MCF 10A (cell line): ENCODE results near the gene PCED1B. TPM values are rescaled to one million over a fixed set of nuclear protein-coding genes. Genes with fewer than 3 reads are reported as not detected.
"Not testable (repeated sequence)": the region's sequence is repeated elsewhere in the genome, so short reads cannot be mapped to it uniquely, and the experiment has no call there.

ENCODE experiments used
- BruUV-seq: library from RNA; stranded (reverse); fragments of 400-500 nt; replicated peaks from 2 replicates; lab custom pipeline; 2021; lab: Mats Ljungman, UMichigan
- CTCF ChIA-PET: fragments of 300-600 bp; sonication (Branson Sonifier 250); formaldehyde crosslinking; extraction: SDS; loops from one replicate; lab custom pipeline; 2021; ENCODE audit warnings: antibody characterized with exemption, inconsistent platforms; lab: Yijun Ruan, JAX
- POLR2A ChIA-PET: fragments of 300-600, 350-650 bp; sonication (Branson Sonifier 250); formaldehyde crosslinking; extraction: SDS; loops from one replicate; lab custom pipeline; 2020; ENCODE audit warnings: antibody characterized with exemption, inconsistent platforms; lab: Yijun Ruan, JAX
- DNase-seq: peaks from one replicate; pipeline ENCODE4 v3.0.0-alpha.2; 2018; ENCODE audit not compliant: unreplicated experiment
- H3K27ac Mint-ChIP-seq: one replicate; pipeline ENCODE4 v1.8.0; 2022; ENCODE audit warnings: mild to moderate bottlenecking, low read depth, mixed read lengths; ENCODE audit not compliant: unreplicated experiment
- H3K27me3 Mint-ChIP-seq: one replicate; pipeline ENCODE4 v1.8.0; 2022; ENCODE audit warnings: mixed read lengths; ENCODE audit not compliant: insufficient read depth, unreplicated experiment
- H3K36me3 Mint-ChIP-seq: one replicate; pipeline ENCODE4 v1.8.0; 2022; ENCODE audit warnings: mild to moderate bottlenecking, moderate library complexity, mixed read lengths; ENCODE audit not compliant: insufficient read depth, unreplicated experiment
- H3K4me1 Mint-ChIP-seq: one replicate; pipeline ENCODE4 v1.8.0; 2022; ENCODE audit warnings: mixed read lengths; ENCODE audit not compliant: insufficient read depth, unreplicated experiment
- H3K4me3 Mint-ChIP-seq: one replicate; pipeline ENCODE4 v1.8.0; 2022; ENCODE audit warnings: mild to moderate bottlenecking, moderate library complexity, mixed read lengths; ENCODE audit not compliant: unreplicated experiment
- H3K9me3 Mint-ChIP-seq: one replicate; pipeline ENCODE4 v1.8.0; 2022; ENCODE audit warnings: mixed read lengths; ENCODE audit not compliant: unreplicated experiment
- CTCF ChIP-seq: fragments of 200-600 bp; IDR thresholded peaks from one replicate; pipeline ENCODE4 v1.8.0; 2022; ENCODE audit warnings: antibody characterized with exemption, mild to moderate bottlenecking; ENCODE audit not compliant: unreplicated experiment
- intact Hi-C: fragments of 100-400 bp; cut with micrococcal nuclease; formaldehyde crosslinking; loops from 2 replicates; pipeline ENCODE4 v1.14.1; 2022
- total RNA-seq: library from RNA; stranded (reverse); gene quantifications from 2 replicates; pipeline ENCODE4 v1.2.3, GENCODE V29; 2022

The PCED1B gene
- total RNA-seq, 1 experiment from 2014 or later: 9.6 TPM

- Mint-ChIP-seq H3K9me3 (no peaks in the 10 kb centered on the region), H3K27me3 (no peaks in the 10 kb centered on the region), H3K36me3 (no peaks in the 10 kb centered on the region), H3K4me3 (no peak overlapping the region), H3K27ac (no peak overlapping the region), H3K4me1 (no peaks in the 10 kb centered on the region)
- no TSS peak for BruUV-seq
- ChIA-PET POLR2A (interaction anchor here (2.1 kb wide), 1 partner anchor 10 kb away, joined by 11 read pairs; no protein-coding TSS in a partner anchor), CTCF (interaction anchor here (0.7 to 1.2 kb wide), 3 partner anchors 15 to 143 kb away, joined by 3 to 6 read pairs (median 5); no protein-coding TSS in a partner anchor)
- intact Hi-C loops: no loop called here
- DNase-seq: no peak
- TF ChIP-seq CTCF: no peak
Measured at GRCh38 chr12:47164724-47165439, 85.5 kb downstream of the PCED1B start.

- DNase-seq: no peak
- no TSS peak for BruUV-seq
- POLR2A ChIA-PET: interaction anchor here (1.5 to 2.1 kb wide), 2 partner anchors 11 to 19 kb away, joined by 3 to 11 read pairs; no protein-coding TSS in a partner anchor
Measured at GRCh38 chr12:47165934-47166333, 86.5 kb downstream of the PCED1B start.

GRCh38 chr12:47166365-47166764 lies 86.9 kb downstream of the PCED1B start:
- H3K4me1 Mint-ChIP-seq: no peaks in the 10 kb centered on the region
- no peak for TF ChIP-seq CTCF
- CTCF ChIA-PET: interaction anchor here (0.5 to 0.9 kb wide), 4 partner anchors 70 to 137 kb away, joined by 3 to 7 read pairs (median 4); no protein-coding TSS in a partner anchor
- H3K4me3 Mint-ChIP-seq: no peak overlapping the region
- H3K36me3 Mint-ChIP-seq: no peaks in the 10 kb centered on the region
- POLR2A ChIA-PET: interaction anchor here (1.5 kb wide), 1 partner anchor 18 kb away, joined by 3 read pairs; no protein-coding TSS in a partner anchor
- H3K27me3 Mint-ChIP-seq: no peaks in the 10 kb centered on the region
- intact Hi-C loops: no loop called here
- H3K27ac Mint-ChIP-seq: no peak overlapping the region
- peaks cover 11% of the 10 kb centered on the region for H3K9me3 Mint-ChIP-seq
- no TSS peak for BruUV-seq
- DNase-seq: no peak

More at GRCh38 chr12:47165934-47166333, 86.5 kb downstream of the PCED1B start:
- Mint-ChIP-seq H3K36me3 (no peaks in the 10 kb centered on the region), H3K4me1 (no peaks in the 10 kb centered on the region), H3K27ac (no peak overlapping the region), H3K9me3 (peaks cover 6% of the 10 kb centered on the region), H3K4me3 (no peak overlapping the region), H3K27me3 (no peaks in the 10 kb centered on the region)
- CTCF ChIA-PET: interaction anchor here (0.5 to 1.1 kb wide), 4 partner anchors 16 to 136 kb away, joined by 4 to 7 read pairs (median 4); no protein-coding TSS in a partner anchor
- intact Hi-C loops: no loop called here
- no peak for TF ChIP-seq CTCF

GRCh38 chr12:47170281-47170680 lies 90.9 kb downstream of the PCED1B start:
- H3K36me3 Mint-ChIP-seq, POLR2A ChIA-PET: not testable (repeated sequence)
- CTCF ChIA-PET: interaction anchor here (0.7 to 1.4 kb wide), 2 partner anchors 29 to 56 kb away, joined by 3 read pairs; no protein-coding TSS in a partner anchor

More at GRCh38 chr12:47170281-47170680, 90.9 kb downstream of the PCED1B start:
- H3K9me3 Mint-ChIP-seq: peaks cover 18% of the 10 kb centered on the region
- BruUV-seq, H3K27ac Mint-ChIP-seq, DNase-seq, intact Hi-C loops, H3K27me3 Mint-ChIP-seq, H3K4me3 Mint-ChIP-seq, H3K4me1 Mint-ChIP-seq: not testable (repeated sequence)
